Measurements from ENCODE around the gene MYOM3.

The MYOM3 gene

DNA sequence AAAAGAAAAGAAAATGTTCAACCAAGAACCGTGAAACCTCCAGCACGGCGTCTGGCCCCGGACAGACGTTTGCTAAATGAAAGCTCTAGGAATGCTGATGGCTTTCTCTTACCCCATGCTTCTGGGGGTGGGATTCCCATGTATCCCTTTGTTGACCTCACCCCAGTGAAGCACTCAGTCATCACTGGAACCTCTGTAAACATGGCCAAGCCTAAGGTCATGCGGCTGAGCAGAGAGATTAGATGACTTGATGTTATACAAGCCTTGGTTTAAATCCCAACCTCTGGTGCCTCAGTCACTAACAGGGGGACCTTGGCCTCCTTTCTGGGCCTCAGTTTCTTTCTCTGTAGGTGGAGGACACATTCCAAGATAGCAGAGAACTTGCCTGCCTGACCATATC, 2.8 kb upstream of the MYOM3 start:
- Histone ChIP-seq H3K27ac (ENCODE audit: low read length) (no peak overlapping the region), H3K27me3 (ENCODE audit: control insufficient read depth, insufficient read depth, low read length) (no peaks in the 10 kb centered on the region), H3K4me1 (ENCODE audit: control insufficient read depth, insufficient read depth, low read length) (0 out of 2 replicates have a peak, but pooled peaks cover 2% of the 10 kb centered on the region), H3K36me3 (ENCODE audit: control insufficient read depth, insufficient read depth, low read length) (no peaks in the 10 kb centered on the region), H3K9me3 (ENCODE audit: control insufficient read depth, insufficient read depth, low read length) (no peaks in the 10 kb centered on the region), H3K4me3 (ENCODE audit: low read length) (no peak overlapping the region)
- no CpG with 5 or more reads among the region's 6 CpGs for WGBS (ENCODE audit: insufficient coverage, insufficient read length)
- no peak for DNase-seq (ENCODE audit: low read depth, low spot score)

DNA sequence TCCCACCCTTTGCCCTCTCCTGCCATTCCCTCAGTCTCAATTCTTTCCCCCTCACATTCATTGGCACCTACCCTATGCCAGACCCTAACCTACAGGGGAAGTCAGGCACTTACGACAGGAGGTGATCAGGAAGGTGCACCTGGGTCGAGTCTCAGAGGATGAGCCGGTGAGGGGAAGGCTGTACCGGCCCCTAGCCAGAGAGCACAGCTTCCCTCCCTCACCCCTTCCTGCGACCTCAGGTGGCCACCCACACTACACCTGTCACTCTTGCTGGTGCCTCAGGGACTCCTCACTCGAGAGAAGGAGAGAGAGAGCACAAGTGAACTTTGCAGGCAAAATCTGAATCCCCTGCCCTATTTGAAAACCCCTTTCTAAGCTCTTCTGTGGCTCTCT, 1.7 kb upstream of the MYOM3 start:
- no peaks in the 10 kb centered on the region for H3K36me3 ChIP-seq (ENCODE audit: control insufficient read depth, insufficient read depth, low read length)
- no peaks in the 10 kb centered on the region for H3K27me3 ChIP-seq (ENCODE audit: control insufficient read depth, insufficient read depth, low read length)
- no peak for DNase-seq (ENCODE audit: low read depth, low spot score)
- no peaks in the 10 kb centered on the region for H3K9me3 ChIP-seq (ENCODE audit: control insufficient read depth, insufficient read depth, low read length)
- no peak overlapping the region for H3K4me3 ChIP-seq (ENCODE audit: low read length)
- 0 out of 2 replicates have a peak, but pooled peaks cover 2% of the 10 kb centered on the region for H3K4me1 ChIP-seq (ENCODE audit: control insufficient read depth, insufficient read depth, low read length)
- H3K27ac ChIP-seq (ENCODE audit: low read length): no peak overlapping the region
- no CpG with 5 or more reads among the region's 6 CpGs for WGBS (ENCODE audit: insufficient coverage, insufficient read length)

DNA sequence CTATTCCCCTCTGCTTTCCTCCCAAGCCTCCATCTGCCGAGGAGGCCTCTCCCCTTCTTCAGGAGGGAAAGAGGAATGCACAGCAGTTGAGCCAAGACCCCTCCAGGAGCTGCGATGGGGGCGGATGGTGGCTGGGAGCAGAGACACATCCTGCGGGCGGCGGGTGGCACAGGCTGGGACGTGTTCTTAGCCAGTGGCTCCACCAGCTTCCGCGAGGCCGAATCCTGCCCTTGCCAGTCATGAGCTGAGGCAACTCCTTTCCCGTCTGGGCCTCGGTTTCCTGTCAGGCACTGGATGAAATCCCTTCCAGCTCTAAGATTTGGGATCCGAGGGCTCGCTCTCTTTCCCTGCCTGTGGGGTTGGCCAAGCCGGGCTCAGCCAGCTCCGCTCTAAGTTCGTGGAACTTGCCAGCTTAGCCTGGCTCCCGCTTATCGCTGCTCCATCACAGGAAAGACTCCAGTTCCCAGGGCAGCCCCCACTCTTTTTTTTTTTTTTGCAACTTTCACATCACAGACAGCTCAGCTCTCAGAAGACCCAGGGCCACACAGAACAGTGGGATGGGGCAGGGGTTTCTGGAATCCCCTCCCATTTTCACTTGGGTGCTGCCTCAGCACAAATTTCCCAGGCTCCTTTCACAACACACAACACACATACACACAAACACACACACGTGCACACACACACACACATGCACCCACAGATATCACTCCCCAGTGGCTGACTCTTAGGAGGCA, 506 bp downstream of the MYOM3 start:
- Histone ChIP-seq H3K4me3 (ENCODE audit: low read length) (no peak overlapping the region), H3K27ac (ENCODE audit: low read length) (no peak overlapping the region), H3K4me1 (ENCODE audit: control insufficient read depth, insufficient read depth, low read length) (0 out of 2 replicates have a peak, but pooled peaks cover 2% of the 10 kb centered on the region), H3K9me3 (ENCODE audit: control insufficient read depth, insufficient read depth, low read length) (no peaks in the 10 kb centered on the region), H3K27me3 (ENCODE audit: control insufficient read depth, insufficient read depth, low read length) (no peaks in the 10 kb centered on the region), H3K36me3 (ENCODE audit: control insufficient read depth, insufficient read depth, low read length) (no peaks in the 10 kb centered on the region)
- DNase-seq (ENCODE audit: low read depth, low spot score): no peak
- no CpG with 5 or more reads among the region's 20 CpGs for WGBS (ENCODE audit: insufficient coverage, insufficient read length)

DNA sequence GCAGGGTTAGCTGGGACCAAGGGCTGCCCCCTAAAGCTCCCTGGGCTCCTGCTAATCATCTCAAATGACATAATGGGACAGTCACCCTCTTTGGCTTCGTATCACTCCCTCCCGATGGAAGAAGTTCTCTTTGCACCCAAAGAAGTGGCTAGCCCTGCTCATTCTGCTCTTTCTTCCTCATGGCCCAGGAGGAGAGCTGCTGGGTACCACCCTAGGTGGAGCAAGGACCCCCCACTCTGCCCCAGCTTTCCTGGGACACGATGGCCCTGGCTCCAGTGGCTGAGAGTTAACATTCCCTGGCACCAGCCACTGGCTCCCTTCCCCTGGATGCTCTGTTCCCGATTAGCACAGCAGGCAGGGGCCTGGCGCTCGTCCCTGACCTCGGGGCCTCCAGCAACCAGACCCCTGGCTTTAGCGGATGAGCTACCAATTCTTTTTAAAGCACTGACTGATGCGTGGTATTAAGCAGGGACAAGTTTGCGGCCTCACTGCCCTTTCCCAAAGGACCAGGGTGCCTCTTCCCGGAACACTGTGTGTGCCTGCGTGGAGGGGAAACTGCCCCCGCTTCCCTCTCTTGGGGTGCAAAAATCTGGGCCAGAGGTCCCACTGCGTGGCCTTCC, 1.2 kb downstream of the MYOM3 start:
- Histone ChIP-seq H3K9me3 (ENCODE audit: control insufficient read depth, insufficient read depth, low read length) (no peaks in the 10 kb centered on the region), H3K27ac (ENCODE audit: low read length) (no peak overlapping the region), H3K27me3 (ENCODE audit: control insufficient read depth, insufficient read depth, low read length) (no peaks in the 10 kb centered on the region), H3K4me1 (ENCODE audit: control insufficient read depth, insufficient read depth, low read length) (0 out of 2 replicates have a peak, but pooled peaks cover 2% of the 10 kb centered on the region), H3K4me3 (ENCODE audit: low read length) (no peak overlapping the region), H3K36me3 (ENCODE audit: control insufficient read depth, insufficient read depth, low read length) (no peaks in the 10 kb centered on the region)
- no peak for DNase-seq (ENCODE audit: low read depth, low spot score)
- no CpG with 5 or more reads among the region's 14 CpGs for WGBS (ENCODE audit: insufficient coverage, insufficient read length)

DNA sequence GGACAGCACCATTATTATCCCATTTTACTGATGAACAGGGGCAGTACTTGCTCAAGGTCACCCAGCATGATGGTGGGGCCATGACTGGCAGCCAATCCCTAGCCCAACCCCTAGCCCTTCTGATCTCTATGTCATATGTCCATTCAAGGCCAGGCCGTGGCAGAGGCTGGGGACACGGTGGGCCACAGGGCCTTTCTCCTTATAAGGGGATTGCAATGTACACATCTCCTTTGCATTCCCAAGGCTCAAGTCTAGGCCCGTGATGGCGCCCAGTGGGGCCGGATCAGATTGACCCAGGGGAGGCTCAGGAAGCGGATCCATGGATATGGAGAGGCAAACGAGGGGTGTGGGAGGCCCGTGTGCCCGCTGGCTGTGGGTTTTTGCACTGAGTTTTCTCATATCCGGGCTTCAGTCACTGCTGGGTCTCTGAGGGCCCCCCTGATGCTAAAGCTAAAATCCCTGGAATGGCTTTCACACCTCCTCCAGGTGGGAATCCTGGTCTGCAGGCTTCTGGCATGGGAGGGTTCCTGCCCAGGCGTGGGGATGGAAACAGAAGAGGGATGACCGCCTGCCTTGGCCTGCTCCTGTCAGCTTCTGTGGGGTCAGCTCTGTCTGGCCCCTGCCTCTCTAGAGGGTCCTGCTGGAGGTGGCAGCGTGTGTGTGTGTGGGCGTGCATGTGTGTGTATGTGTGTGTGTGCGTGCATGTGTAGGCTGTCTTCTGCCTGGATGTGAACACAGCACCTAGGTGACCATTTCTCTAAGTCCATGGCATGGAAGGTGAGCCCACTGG, 2.1 kb downstream of the MYOM3 start:
- Histone ChIP-seq H3K36me3 (ENCODE audit: control insufficient read depth, insufficient read depth, low read length) (no peaks in the 10 kb centered on the region), H3K4me3 (ENCODE audit: low read length) (no peak overlapping the region), H3K27me3 (ENCODE audit: control insufficient read depth, insufficient read depth, low read length) (no peaks in the 10 kb centered on the region), H3K9me3 (ENCODE audit: control insufficient read depth, insufficient read depth, low read length) (no peaks in the 10 kb centered on the region), H3K4me1 (ENCODE audit: control insufficient read depth, insufficient read depth, low read length) (0 out of 2 replicates have a peak, but pooled peaks cover 2% of the 10 kb centered on the region), H3K27ac (ENCODE audit: low read length) (no peak overlapping the region)
- WGBS (ENCODE audit: insufficient coverage, insufficient read length): no CpG with 5 or more reads among the region's 15 CpGs
- DNase-seq (ENCODE audit: low read depth, low spot score): no peak

DNA sequence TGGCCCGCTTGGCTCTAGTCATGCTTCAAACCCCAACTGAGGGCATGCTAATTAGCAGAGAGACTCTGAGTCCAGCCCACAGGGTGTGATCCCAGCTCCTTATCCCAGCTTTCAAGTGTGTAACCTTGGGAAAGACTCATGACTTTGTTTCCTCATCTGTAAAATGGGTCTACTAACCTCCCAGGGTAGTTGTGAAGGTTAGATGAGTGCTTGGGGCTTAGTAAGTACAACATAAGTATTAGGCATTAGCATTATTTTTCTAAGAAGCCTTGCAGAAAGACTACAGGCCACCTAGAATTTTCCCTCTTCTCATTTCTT, 2.8 kb downstream of the MYOM3 start:
- 0 out of 2 replicates have a peak, but pooled peaks cover 2% of the 10 kb centered on the region for H3K4me1 ChIP-seq (ENCODE audit: control insufficient read depth, insufficient read depth, low read length)
- no CpG with 5 or more reads among the region's 1 CpG for WGBS (ENCODE audit: insufficient coverage, insufficient read length)
- no peak for DNase-seq (ENCODE audit: low read depth, low spot score)
- H3K9me3 ChIP-seq (ENCODE audit: control insufficient read depth, insufficient read depth, low read length): no peaks in the 10 kb centered on the region
- H3K4me3 ChIP-seq (ENCODE audit: low read length): no peak overlapping the region
- no peaks in the 10 kb centered on the region for H3K36me3 ChIP-seq (ENCODE audit: control insufficient read depth, insufficient read depth, low read length)
- no peaks in the 10 kb centered on the region for H3K27me3 ChIP-seq (ENCODE audit: control insufficient read depth, insufficient read depth, low read length)
- H3K27ac ChIP-seq (ENCODE audit: low read length): no peak overlapping the region

DNA sequence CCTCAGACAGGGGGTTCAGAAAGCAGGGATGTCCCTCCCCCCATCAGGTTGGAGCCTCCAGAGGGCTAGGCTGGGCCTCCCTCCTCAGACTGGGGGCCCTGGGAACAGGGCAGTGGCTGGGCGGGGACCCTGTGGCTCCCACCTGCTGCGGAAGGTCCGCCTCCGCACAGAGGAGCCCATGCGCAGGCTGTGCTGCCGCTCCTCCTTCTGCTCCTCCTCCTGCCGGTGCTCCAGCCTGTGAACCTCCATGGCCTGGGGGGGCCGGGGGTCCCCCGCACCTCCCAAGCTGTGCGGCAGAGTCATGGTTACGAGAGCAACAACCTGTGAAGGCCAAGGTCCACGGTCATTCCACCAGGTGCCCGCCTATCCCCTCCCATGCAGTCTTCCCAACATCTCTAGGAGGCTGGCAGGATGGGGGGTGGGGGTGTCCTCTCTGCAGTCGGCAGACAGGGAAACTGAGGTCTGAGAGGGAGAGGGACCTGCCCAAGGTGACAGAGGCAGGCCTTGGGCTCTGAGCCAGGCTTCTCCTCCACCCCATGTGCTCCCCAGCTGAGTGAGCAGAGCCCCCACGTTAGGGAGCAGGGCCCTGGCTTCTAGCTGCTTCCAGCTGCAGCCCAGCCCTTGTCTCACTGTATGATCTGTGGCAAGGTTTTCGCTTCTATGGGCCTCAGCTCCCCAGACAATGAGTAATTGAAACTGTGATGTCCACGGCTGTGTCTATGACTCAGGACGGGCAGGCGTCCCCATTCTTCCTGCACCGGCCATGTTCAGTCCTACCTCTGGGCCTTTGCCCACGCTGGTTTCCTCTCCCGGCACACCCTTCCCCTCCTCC, 3.4 kb downstream of the MYOM3 start:
- Histone ChIP-seq H3K36me3 (ENCODE audit: control insufficient read depth, insufficient read depth, low read length) (no peaks in the 10 kb centered on the region), H3K4me1 (ENCODE audit: control insufficient read depth, insufficient read depth, low read length) (0 out of 2 replicates have a peak, but pooled peaks cover 2% of the 10 kb centered on the region), H3K4me3 (ENCODE audit: low read length) (no peak overlapping the region), H3K9me3 (ENCODE audit: control insufficient read depth, insufficient read depth, low read length) (no peaks in the 10 kb centered on the region), H3K27me3 (ENCODE audit: control insufficient read depth, insufficient read depth, low read length) (no peaks in the 10 kb centered on the region), H3K27ac (ENCODE audit: low read length) (no peak overlapping the region)
- no CpG with 5 or more reads among the region's 22 CpGs for WGBS (ENCODE audit: insufficient coverage, insufficient read length)
- DNase-seq (ENCODE audit: low read depth, low spot score): no peak

DNA sequence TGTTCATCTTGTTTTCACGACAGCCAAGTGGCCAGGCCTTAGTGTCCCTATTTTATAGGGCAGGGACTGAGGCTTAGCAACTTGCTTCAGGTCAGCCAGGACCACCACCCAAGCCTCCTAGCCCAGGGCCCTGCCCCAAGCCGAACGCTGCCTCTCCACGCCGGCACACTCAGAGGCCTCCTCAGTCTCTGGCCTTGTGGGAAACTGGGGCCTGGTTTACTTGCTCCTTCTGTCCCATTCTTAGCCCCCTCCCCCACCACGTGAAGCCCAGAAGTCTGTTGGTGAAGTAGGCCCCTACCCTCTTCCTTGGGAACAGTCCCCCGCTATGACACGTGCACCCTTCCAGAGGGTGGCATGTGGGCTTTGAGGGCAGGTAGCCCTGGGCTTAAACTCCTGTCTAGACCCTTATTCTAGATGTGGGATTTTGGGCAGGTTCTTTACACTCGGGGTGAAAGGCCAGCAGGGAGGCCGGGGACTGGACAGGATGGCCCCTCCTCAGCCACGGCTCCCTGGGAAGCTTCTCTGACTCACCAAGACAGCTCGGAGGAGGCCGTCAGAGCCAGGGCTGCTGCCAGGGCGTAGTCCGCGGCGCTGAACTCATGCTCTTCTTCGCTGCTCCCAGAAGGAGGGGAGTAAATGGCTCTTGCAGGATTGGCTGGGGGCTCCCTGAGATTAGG, 4.3 kb downstream of the MYOM3 start:
- Histone ChIP-seq H3K4me1 (ENCODE audit: control insufficient read depth, insufficient read depth, low read length) (0 out of 2 replicates have a peak, but pooled peaks cover 2% of the 10 kb centered on the region), H3K27ac (ENCODE audit: low read length) (no peak overlapping the region), H3K27me3 (ENCODE audit: control insufficient read depth, insufficient read depth, low read length) (no peaks in the 10 kb centered on the region), H3K36me3 (ENCODE audit: control insufficient read depth, insufficient read depth, low read length) (no peaks in the 10 kb centered on the region), H3K9me3 (ENCODE audit: control insufficient read depth, insufficient read depth, low read length) (no peaks in the 10 kb centered on the region), H3K4me3 (ENCODE audit: low read length) (no peak overlapping the region)
- WGBS (ENCODE audit: insufficient coverage, insufficient read length): no CpG with 5 or more reads among the region's 18 CpGs
- DNase-seq (ENCODE audit: low read depth, low spot score): no peak

DNA sequence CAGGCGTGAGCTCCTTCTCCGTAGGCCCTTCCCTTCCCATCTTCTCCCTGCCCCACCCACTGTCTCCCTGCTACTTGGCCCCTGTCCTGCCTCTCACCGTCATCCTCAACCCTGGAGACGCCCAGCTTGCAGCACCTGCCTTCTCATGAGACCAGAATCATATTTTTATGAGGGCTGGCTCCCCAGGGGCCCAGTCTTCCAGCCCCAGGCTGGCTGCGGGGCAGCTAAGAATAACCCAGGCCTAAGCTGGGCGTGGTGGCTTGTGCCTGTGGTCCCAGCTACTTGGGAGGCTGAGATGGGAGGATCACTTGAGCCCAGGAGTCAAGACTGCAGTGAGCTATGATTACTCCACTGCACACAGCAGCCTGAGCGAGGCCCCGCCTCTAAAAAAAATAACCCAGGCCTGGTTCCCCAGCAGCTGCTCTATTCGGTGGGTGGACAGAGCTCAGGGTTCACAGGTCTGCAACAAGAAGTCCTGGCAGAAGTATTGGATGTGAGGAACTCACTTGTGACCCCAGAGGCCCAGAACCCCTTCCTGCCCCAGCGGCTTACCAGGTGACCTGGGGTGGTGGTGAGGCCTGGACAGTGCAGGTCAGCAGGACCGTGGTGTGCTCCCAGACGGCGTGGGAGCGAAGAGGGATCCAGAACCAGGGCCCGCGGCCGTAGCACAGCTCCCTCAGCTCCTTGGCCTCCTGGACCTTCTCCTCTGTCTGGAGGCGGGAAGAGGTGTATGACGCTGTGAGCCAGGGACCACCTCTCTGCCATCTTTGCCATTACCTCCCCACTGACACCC, 6.4 kb downstream of the MYOM3 start:
- H3K4me3 ChIP-seq (ENCODE audit: low read length): no peak overlapping the region
- H3K27me3 ChIP-seq (ENCODE audit: control insufficient read depth, insufficient read depth, low read length): no peaks in the 10 kb centered on the region
- no peak overlapping the region for H3K27ac ChIP-seq (ENCODE audit: low read length)
- no CpG with 5 or more reads among the region's 19 CpGs for WGBS (ENCODE audit: insufficient coverage, insufficient read length)
- no peaks in the 10 kb centered on the region for H3K4me1 ChIP-seq (ENCODE audit: control insufficient read depth, insufficient read depth, low read length)
- H3K36me3 ChIP-seq (ENCODE audit: control insufficient read depth, insufficient read depth, low read length): no peaks in the 10 kb centered on the region
- DNase-seq (ENCODE audit: low read depth, low spot score): no peak
- H3K9me3 ChIP-seq (ENCODE audit: control insufficient read depth, insufficient read depth, low read length): no peaks in the 10 kb centered on the region
